Ishikawa (cell line): ENCODE results near the gene ALAD.

Experiments
- CEBPB ChIP-seq: IDR thresholded peaks from 2 replicates; pipeline ENCODE4 v1.6.1; 2012
- CREB1 ChIP-seq: IDR thresholded peaks from 2 replicates; pipeline ENCODE4 v1.6.1; 2012; ENCODE audit warnings: low read depth
- EGR1 ChIP-seq: IDR thresholded peaks from 2 replicates; pipeline ENCODE4 v1.6.1; 2012
- EP300 ChIP-seq: IDR thresholded peaks from 2 replicates; pipeline ENCODE4 v1.6.1; 2012; ENCODE audit warnings: borderline replicate concordance
- FOXM1 ChIP-seq: IDR thresholded peaks from 2 replicates; pipeline ENCODE4 v1.6.1; 2012; ENCODE audit warnings: low read depth, borderline replicate concordance
- NFIC ChIP-seq: IDR thresholded peaks from 2 replicates; pipeline ENCODE4 v1.6.1; 2012
- RAD21 ChIP-seq: IDR thresholded peaks from 2 replicates; pipeline ENCODE4 v1.6.1; 2012; ENCODE audit warnings: low read depth
- TAF1 ChIP-seq: IDR thresholded peaks from 2 replicates; pipeline ENCODE4 v1.6.1; 2012; ENCODE audit warnings: low read depth, mild to moderate bottlenecking
- TCF12 ChIP-seq: IDR thresholded peaks from 2 replicates; pipeline ENCODE4 v1.6.1; 2012; ENCODE audit warnings: low read depth
- TEAD4 ChIP-seq: IDR thresholded peaks from 2 replicates; pipeline ENCODE4 v1.6.1; 2012
- YY1 ChIP-seq: IDR thresholded peaks from 2 replicates; pipeline ENCODE4 v1.6.1; 2012; ENCODE audit warnings: low read depth
- ZBTB7A ChIP-seq: IDR thresholded peaks from 2 replicates; pipeline ENCODE4 v1.6.1; 2012; ENCODE audit warnings: low read depth
- TF ChIP-seq, protein P1 (sequence below): IDR thresholded peaks from 2 replicates; pipeline ENCODE4 v1.6.1; 2012
- TF ChIP-seq, protein P2 (sequence below): IDR thresholded peaks from 2 replicates; pipeline ENCODE4 v1.6.1; 2012; ENCODE audit warnings: low read depth, mild to moderate bottlenecking
- TF ChIP-seq, protein P3 (sequence below): IDR thresholded peaks from 2 replicates; pipeline ENCODE4 v1.6.1; 2012

The ALAD gene

DNA sequence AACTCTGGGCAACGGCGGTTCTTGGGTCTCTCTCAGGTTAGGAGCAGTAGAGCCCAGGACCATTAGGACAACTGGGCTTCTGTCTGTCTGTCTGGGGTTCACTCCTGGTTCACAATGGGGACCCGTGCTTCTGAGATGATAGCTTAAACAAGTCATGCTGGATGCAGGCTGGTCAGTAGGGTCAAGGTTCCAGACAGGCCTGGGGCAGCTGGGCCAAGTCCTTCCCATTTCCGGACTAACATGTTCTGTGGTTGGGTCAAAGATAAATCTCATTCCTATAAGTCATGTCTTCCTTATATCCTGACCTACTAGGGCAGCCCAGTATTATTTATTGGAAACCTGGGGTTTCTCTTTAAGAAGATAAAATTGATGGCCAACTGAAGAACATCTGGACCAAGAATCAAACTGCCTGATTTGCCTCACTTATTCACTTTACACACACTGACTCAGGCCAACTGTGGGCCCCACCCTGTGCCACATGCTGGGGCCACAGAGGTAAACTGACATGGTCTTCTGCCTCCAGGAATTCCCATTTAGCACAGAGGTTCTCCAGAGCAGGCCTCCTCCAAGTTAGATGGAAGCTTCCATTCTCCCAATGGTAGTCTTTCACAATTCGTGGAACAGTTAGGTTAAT lies 32.6 kb downstream of the ALAD start:
- TF ChIP-seq NFIC (no peak), CEBPB (no peak), TCF12 (no peak), TAF1 (no peak), ZBTB7A (no peak), CREB1 (no peak), FOXM1 (no peak), EGR1 (no peak), YY1 (no peak), RAD21 (no peak), EP300 (no peak), TEAD4 (no peak)
- TF ChIP-seq, protein P1, sequence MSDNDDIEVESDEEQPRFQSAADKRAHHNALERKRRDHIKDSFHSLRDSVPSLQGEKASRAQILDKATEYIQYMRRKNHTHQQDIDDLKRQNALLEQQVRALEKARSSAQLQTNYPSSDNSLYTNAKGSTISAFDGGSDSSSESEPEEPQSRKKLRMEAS = no peak
- TF ChIP-seq, protein P2, sequence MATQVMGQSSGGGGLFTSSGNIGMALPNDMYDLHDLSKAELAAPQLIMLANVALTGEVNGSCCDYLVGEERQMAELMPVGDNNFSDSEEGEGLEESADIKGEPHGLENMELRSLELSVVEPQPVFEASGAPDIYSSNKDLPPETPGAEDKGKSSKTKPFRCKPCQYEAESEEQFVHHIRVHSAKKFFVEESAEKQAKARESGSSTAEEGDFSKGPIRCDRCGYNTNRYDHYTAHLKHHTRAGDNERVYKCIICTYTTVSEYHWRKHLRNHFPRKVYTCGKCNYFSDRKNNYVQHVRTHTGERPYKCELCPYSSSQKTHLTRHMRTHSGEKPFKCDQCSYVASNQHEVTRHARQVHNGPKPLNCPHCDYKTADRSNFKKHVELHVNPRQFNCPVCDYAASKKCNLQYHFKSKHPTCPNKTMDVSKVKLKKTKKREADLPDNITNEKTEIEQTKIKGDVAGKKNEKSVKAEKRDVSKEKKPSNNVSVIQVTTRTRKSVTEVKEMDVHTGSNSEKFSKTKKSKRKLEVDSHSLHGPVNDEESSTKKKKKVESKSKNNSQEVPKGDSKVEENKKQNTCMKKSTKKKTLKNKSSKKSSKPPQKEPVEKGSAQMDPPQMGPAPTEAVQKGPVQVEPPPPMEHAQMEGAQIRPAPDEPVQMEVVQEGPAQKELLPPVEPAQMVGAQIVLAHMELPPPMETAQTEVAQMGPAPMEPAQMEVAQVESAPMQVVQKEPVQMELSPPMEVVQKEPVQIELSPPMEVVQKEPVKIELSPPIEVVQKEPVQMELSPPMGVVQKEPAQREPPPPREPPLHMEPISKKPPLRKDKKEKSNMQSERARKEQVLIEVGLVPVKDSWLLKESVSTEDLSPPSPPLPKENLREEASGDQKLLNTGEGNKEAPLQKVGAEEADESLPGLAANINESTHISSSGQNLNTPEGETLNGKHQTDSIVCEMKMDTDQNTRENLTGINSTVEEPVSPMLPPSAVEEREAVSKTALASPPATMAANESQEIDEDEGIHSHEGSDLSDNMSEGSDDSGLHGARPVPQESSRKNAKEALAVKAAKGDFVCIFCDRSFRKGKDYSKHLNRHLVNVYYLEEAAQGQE = no peak
- TF ChIP-seq, protein P3, sequence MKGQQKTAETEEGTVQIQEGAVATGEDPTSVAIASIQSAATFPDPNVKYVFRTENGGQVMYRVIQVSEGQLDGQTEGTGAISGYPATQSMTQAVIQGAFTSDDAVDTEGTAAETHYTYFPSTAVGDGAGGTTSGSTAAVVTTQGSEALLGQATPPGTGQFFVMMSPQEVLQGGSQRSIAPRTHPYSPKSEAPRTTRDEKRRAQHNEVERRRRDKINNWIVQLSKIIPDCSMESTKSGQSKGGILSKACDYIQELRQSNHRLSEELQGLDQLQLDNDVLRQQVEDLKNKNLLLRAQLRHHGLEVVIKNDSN = no peak

DNA sequence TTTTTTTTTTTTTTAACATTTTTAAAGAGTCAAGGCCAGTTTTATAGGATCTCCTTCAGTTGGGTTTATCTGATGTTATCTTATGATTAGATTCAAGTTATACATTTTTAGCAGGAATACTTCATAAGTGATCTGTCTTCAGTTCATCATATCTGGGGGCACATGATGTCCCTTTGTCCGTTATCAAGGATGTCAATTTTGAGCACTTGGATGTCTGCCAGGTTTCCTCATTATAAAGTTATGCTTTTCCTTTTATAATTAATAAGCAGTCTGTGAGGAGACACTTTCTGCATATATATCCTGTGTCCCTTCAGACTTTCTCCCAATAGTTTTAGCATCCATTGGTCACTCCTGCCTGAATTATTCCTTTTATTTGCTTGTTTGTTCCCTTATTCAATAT lies 36.1 kb downstream of the ALAD start:
- TF ChIP-seq EGR1 (no peak), CREB1 (no peak), TCF12 (no peak), EP300 (no peak), RAD21 (no peak), FOXM1 (no peak), NFIC (no peak), CEBPB (no peak), TAF1 (no peak), YY1 (no peak), TEAD4 (no peak), ZBTB7A (no peak)
- TF ChIP-seq, protein P2 = no peak
- TF ChIP-seq, protein P1 = no peak
- TF ChIP-seq, protein P3 = no peak

DNA sequence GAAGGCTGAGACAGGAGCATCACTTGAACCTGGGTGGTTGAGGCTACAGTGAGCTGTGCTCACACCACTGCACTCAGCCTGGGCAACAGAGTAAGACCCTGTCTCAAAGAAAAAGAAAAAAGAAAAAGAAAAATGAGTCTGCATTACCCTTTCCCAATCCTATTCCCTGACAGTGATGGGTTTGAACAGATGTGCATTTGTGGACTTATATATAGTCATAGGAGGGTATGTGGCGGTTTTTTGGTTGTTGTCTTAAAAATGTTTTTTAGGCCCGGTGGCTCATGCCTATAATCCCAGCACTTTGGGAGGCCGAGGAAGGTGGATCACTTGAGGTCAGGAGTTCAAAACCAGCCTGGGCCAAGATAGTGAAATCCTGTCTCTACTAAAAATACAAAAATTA lies 37.7 kb downstream of the ALAD start:
- TF ChIP-seq, protein P3 = no peak

DNA sequence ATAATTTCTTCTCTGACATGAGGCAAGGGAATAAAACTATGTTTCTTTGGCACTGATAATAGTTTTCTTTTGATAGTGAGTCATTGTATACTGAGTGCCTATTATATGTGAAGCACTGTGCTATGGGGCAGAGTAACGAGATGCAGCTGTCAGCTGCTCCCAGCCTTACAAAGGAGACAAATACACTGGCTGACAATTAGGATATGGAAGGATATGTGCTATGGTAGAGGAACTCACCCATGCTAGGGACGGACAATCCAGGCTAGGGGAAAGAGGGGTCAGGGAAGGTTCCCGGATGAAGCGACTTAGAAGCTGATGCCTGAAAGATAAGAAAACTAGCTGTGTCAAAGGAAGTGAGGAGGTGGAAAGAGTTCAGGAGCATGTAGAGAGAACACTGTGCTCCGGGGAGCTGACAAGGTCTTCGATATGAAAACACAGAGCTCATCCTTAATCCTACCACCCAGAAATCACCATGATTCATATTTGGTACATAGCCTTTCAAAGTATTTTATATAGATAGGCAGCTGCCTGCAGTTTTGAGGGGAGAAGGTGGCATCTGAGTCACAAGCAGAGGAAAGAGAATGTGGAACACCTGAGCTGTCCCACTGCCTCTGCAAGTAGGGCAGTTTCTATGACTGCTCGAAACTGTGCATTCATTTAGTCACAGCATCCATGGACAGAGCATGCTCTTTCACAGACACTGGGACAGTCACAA lies 39.6 kb downstream of the ALAD start:
- TF ChIP-seq CEBPB = no peak
- no peak for TF ChIP-seq YY1
- TF ChIP-seq EP300 = no peak
- TF ChIP-seq, protein P2 = no peak
- TF ChIP-seq TEAD4 = no peak
- TF ChIP-seq TCF12 = no peak
- TF ChIP-seq, protein P1 = no peak
- TF ChIP-seq TAF1 = no peak
- no peak for TF ChIP-seq RAD21
- TF ChIP-seq NFIC = no peak
- TF ChIP-seq ZBTB7A = no peak
- TF ChIP-seq FOXM1 = no peak
- TF ChIP-seq EGR1 = no peak
- TF ChIP-seq, protein P3 = no peak
- TF ChIP-seq CREB1 = no peak
